ENCODE data around the gene BEST1.

DNA sequence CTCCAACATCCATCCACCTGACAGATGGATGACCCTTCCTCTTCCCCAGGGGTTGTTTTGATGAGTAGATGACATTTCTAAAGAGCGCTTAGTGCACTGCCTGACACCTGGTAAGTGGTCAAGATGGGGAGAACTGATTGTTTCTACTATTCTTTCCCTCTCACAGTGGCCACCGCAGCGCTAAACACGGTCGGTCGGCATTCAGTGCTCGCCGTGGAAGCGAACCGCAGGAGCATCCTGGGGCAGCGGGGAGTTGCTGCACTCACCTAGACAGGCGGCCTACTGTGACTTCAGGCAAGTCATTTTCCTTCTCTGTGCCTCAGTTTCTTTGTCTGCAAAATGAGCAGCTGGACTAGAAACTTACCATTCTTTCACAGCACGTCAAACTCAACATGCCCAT, 5.0 kb upstream of the BEST1 start:
- TF ChIP-seq, protein P1, sequence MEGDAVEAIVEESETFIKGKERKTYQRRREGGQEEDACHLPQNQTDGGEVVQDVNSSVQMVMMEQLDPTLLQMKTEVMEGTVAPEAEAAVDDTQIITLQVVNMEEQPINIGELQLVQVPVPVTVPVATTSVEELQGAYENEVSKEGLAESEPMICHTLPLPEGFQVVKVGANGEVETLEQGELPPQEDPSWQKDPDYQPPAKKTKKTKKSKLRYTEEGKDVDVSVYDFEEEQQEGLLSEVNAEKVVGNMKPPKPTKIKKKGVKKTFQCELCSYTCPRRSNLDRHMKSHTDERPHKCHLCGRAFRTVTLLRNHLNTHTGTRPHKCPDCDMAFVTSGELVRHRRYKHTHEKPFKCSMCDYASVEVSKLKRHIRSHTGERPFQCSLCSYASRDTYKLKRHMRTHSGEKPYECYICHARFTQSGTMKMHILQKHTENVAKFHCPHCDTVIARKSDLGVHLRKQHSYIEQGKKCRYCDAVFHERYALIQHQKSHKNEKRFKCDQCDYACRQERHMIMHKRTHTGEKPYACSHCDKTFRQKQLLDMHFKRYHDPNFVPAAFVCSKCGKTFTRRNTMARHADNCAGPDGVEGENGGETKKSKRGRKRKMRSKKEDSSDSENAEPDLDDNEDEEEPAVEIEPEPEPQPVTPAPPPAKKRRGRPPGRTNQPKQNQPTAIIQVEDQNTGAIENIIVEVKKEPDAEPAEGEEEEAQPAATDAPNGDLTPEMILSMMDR (IDR thresholded peaks at IDR 0.05), result no peak
- no peak for TF ChIP-seq POLR2A (IDR thresholded peaks at IDR 0.05)
